HG02623 (cell line): ENCODE results near the gene EVC2.
"Not testable (repeated sequence)": the region's sequence is repeated elsewhere in the genome, so short reads cannot be mapped to it uniquely, and the experiment has no call there.

Experiments
- ATAC-seq: cut with Tn5 transposase; IDR thresholded peaks from one replicate; pipeline ENCODE4 v1.9.1; 2021; ENCODE audit warnings: moderate library complexity; ENCODE audit not compliant: unreplicated experiment

EVC2 gene

GRCh38 chr4:5742968-5743367 is 34.6 kb upstream of the EVC2 start:
- no peak for ATAC-seq

GRCh38 chr4:5742388-5742787 is 34.0 kb upstream of the EVC2 start:
- no peak for ATAC-seq

- no peak for ATAC-seq
Measured at GRCh38 chr4:5738061-5738460, 29.7 kb upstream of the EVC2 start.

GRCh38 chr4:5735463-5735862 is 27.1 kb upstream of the EVC2 start:
- ATAC-seq, result no peak

GRCh38 chr4:5734853-5735252 is 26.5 kb upstream of the EVC2 start:
- ATAC-seq, result no peak

GRCh38 chr4:5732158-5732557 is 23.8 kb upstream of the EVC2 start:
- no peak for ATAC-seq

- ATAC-seq, result no peak
Measured at GRCh38 chr4:5730993-5731990, 22.9 kb upstream of the EVC2 start.

GRCh38 chr4:5730436-5730835 is 22.1 kb upstream of the EVC2 start:
- no peak for ATAC-seq

GRCh38 chr4:5728412-5728811 is 20.1 kb upstream of the EVC2 start:
- ATAC-seq, result not testable (repeated sequence)

- no peak for ATAC-seq
Measured at GRCh38 chr4:5724377-5724776, 16.0 kb upstream of the EVC2 start.

- no peak for ATAC-seq
Measured at GRCh38 chr4:5722328-5722727, 14.0 kb upstream of the EVC2 start.

GRCh38 chr4:5721923-5722322 is 13.6 kb upstream of the EVC2 start:
- no peak for ATAC-seq

GRCh38 chr4:5720980-5721379 is 12.6 kb upstream of the EVC2 start:
- ATAC-seq, result no peak

- ATAC-seq, result no peak
Measured at GRCh38 chr4:5720157-5720850, 11.9 kb upstream of the EVC2 start.

GRCh38 chr4:5719350-5720055 is 11.1 kb upstream of the EVC2 start:
- ATAC-seq, result no peak

GRCh38 chr4:5718411-5718810 is 10.1 kb upstream of the EVC2 start:
- ATAC-seq, result no peak

- ATAC-seq, result no peak
Measured at GRCh38 chr4:5717449-5718158, 9.2 kb upstream of the EVC2 start.

GRCh38 chr4:5716391-5716790 is 8.0 kb upstream of the EVC2 start:
- no peak for ATAC-seq

GRCh38 chr4:5715357-5715756 is 7.0 kb upstream of the EVC2 start:
- ATAC-seq, result no peak

GRCh38 chr4:5713861-5714260 is 5.5 kb upstream of the EVC2 start:
- no peak for ATAC-seq

- no peak for ATAC-seq
Measured at GRCh38 chr4:5712931-5713330, 4.6 kb upstream of the EVC2 start.
